HEK293T (cell line): ENCODE data around the gene IGSF3.

Source experiments
- CTBP1 ChIP-seq: fragments of 450-650 bp; IDR thresholded peaks from 2 replicates; pipeline ENCODE4 v1.6.1; 2016; ENCODE audit warnings: borderline replicate concordance
- ELF4 ChIP-seq: fragments of 450-650 bp; IDR thresholded peaks from 2 replicates; pipeline ENCODE4 v1.6.1; 2017; ENCODE audit warnings: antibody characterized with exemption
- FOXK2 ChIP-seq: fragments of 450-650 bp; IDR thresholded peaks from 2 replicates; pipeline ENCODE4 v1.6.1; 2016; ENCODE audit warnings: mild to moderate bottlenecking
- HDGF ChIP-seq: fragments of 450-650 bp; IDR thresholded peaks from 2 replicates; pipeline ENCODE4 v1.6.1; 2017; ENCODE audit warnings: antibody characterized with exemption, borderline replicate concordance
- L3MBTL2 ChIP-seq: fragments of 450-650 bp; conservative IDR thresholded peaks from 2 replicates; pipeline ENCODE4 v1.6.1; 2016; ENCODE audit warnings: mild to moderate bottlenecking
- SUZ12 ChIP-seq: fragments of 450-650 bp; IDR thresholded peaks from 2 replicates; pipeline ENCODE4 v1.6.1; 2016; ENCODE audit warnings: mild to moderate bottlenecking
- TARDBP ChIP-seq: fragments of 450-650 bp; IDR thresholded peaks from 2 replicates; pipeline ENCODE4 v1.6.1; 2016

- TF ChIP-seq L3MBTL2 (no peak), TARDBP (no peak), SUZ12 (no peak), CTBP1 (no peak), ELF4 (no peak), HDGF (no peak), FOXK2 (no peak)
Measured at GRCh38 chr1:116558140-116558549, 109.4 kb downstream of the IGSF3 start.
